Loucy (cell line): ENCODE results near the gene SLC25A13.

Source experiments
- H2AFZ ChIP-seq: fragments of 200-600 bp; sonication (generic); 2 replicates; pipeline ENCODE4 v1.6.0; 2016; ENCODE audit warnings: antibody characterized with exemption, mild to moderate bottlenecking, low read length, moderate library complexity
- H3F3A ChIP-seq: fragments of 200-600 bp; 2 replicates; pipeline ENCODE4 v1.6.0; 2016; ENCODE audit warnings: antibody characterized with exemption, low read depth, mild to moderate bottlenecking
- H3K27me3 ChIP-seq: fragments of 200-600 bp; sonication (generic); 2 replicates; pipeline ENCODE4 v1.6.1; 2014; ENCODE audit warnings: low read length, mild to moderate bottlenecking; ENCODE audit not compliant: insufficient read depth, poor library complexity, severe bottlenecking
- H3K36me3 ChIP-seq: fragments of 200-600 bp; sonication (generic); 2 replicates; pipeline ENCODE4 v1.6.1; 2016; ENCODE audit warnings: low read length; ENCODE audit not compliant: insufficient read depth
- H3K4me1 ChIP-seq: fragments of 200-600 bp; sonication (generic); 2 replicates; pipeline ENCODE4 v1.5.1; 2014; ENCODE audit warnings: low read length, mild to moderate bottlenecking; ENCODE audit not compliant: insufficient read depth, poor library complexity, severe bottlenecking
- H3K4me2 ChIP-seq: fragments of 200-600 bp; sonication (generic); 2 replicates; pipeline ENCODE4 v1.6.0; 2014; ENCODE audit warnings: antibody characterized with exemption, low read length, low read depth, mild to moderate bottlenecking; ENCODE audit not compliant: poor library complexity, severe bottlenecking
- H3K4me3 ChIP-seq: fragments of 200-600 bp; sonication (generic); 2 replicates; pipeline ENCODE4 v1.5.1; 2014; ENCODE audit warnings: low read length, mild to moderate bottlenecking, mixed read lengths; ENCODE audit not compliant: poor library complexity, severe bottlenecking
- H3K79me2 ChIP-seq: fragments of 200-600 bp; sonication (generic); 2 replicates; pipeline ENCODE4 v1.6.1; 2014; ENCODE audit warnings: low read length; ENCODE audit not compliant: insufficient read depth
- H3K9ac ChIP-seq: fragments of 200-600 bp; sonication (generic); 2 replicates; pipeline ENCODE4 v1.6.0; 2014; ENCODE audit warnings: mild to moderate bottlenecking, low read depth, low read length, moderate library complexity; ENCODE audit not compliant: poor library complexity, severe bottlenecking
- H3K9me2 ChIP-seq: fragments of 200-600 bp; sonication (generic); replicated peaks from 2 replicates; pipeline ENCODE4 v1.6.1; 2016; ENCODE audit warnings: low read depth, low read length, mixed read lengths
- H3K9me3 ChIP-seq: fragments of 200-600 bp; sonication (generic); 2 replicates; pipeline ENCODE4 v1.6.1; 2014; ENCODE audit warnings: mild to moderate bottlenecking, antibody characterized with exemption, low read length, low read depth; ENCODE audit not compliant: insufficient read depth
- H4K20me1 ChIP-seq: fragments of 200-600 bp; sonication (generic); 2 replicates; pipeline ENCODE4 v1.6.0; 2014; ENCODE audit warnings: antibody characterized with exemption, low read length, mild to moderate bottlenecking; ENCODE audit not compliant: insufficient read depth, poor library complexity, severe bottlenecking
- CTCF ChIP-seq: fragments of 200-600 bp; sonication (generic); conservative IDR thresholded peaks from 2 replicates; pipeline ENCODE4 v1.5.1; 2014; ENCODE audit warnings: mild to moderate bottlenecking, antibody characterized with exemption, low read length
- EZH2phosphoT487 ChIP-seq: fragments of 200-600 bp; IDR thresholded peaks from 2 replicates; pipeline ENCODE4 v1.6.1; 2018; ENCODE audit warnings: antibody characterized with exemption, mild to moderate bottlenecking, moderate library complexity, borderline replicate concordance

Gene SLC25A13

GRCh38 chr7:96330193-96330592, 8.3 kb upstream of the SLC25A13 start:
- Histone ChIP-seq H3K9ac (no peak overlapping the region), H3K4me3 (no peak overlapping the region), H3K79me2 (no peaks in the 10 kb centered on the region), H4K20me1 (no peaks in the 10 kb centered on the region), H3K36me3 (no peaks in the 10 kb centered on the region), H2AFZ (peak overlapping the region; percentile 62), H3K4me1 (no peaks in the 10 kb centered on the region), H3K4me2 (no peak overlapping the region), H3K27me3 (no peaks in the 10 kb centered on the region), H3K9me2 (no peaks in the 10 kb centered on the region), H3F3A (no peaks in the 10 kb centered on the region), H3K9me3 (no peaks in the 10 kb centered on the region)
- no peak for TF ChIP-seq EZH2phosphoT487
- TF ChIP-seq CTCF, result no peak

- H3K36me3 ChIP-seq, result no peaks in the 10 kb centered on the region
- H3F3A ChIP-seq, result no peaks in the 10 kb centered on the region
- H3K27me3 ChIP-seq, result no peaks in the 10 kb centered on the region
- no peak overlapping the region for H3K4me3 ChIP-seq
- H3K9ac ChIP-seq, result no peak overlapping the region
- H4K20me1 ChIP-seq, result no peaks in the 10 kb centered on the region
- no peak overlapping the region for H3K4me2 ChIP-seq
- H3K9me3 ChIP-seq, result no peaks in the 10 kb centered on the region
- no peaks in the 10 kb centered on the region for H3K79me2 ChIP-seq
- no peaks in the 10 kb centered on the region for H3K4me1 ChIP-seq
- H2AFZ ChIP-seq, result no peak overlapping the region
- TF ChIP-seq EZH2phosphoT487 (no peak), CTCF (no peak)
- no peaks in the 10 kb centered on the region for H3K9me2 ChIP-seq
Measured at GRCh38 chr7:96329241-96329640, 7.3 kb upstream of the SLC25A13 start.

- Histone ChIP-seq H3K4me3 (no peak overlapping the region), H3K4me2 (no peak overlapping the region), H3K9me3 (no peaks in the 10 kb centered on the region), H2AFZ (no peak overlapping the region), H3K79me2 (no peaks in the 10 kb centered on the region), H3F3A (no peaks in the 10 kb centered on the region), H3K36me3 (no peaks in the 10 kb centered on the region), H4K20me1 (no peaks in the 10 kb centered on the region), H3K4me1 (no peaks in the 10 kb centered on the region), H3K9ac (no peak overlapping the region), H3K27me3 (no peaks in the 10 kb centered on the region), H3K9me2 (no peaks in the 10 kb centered on the region)
- no peak for TF ChIP-seq CTCF
- TF ChIP-seq EZH2phosphoT487, result no peak
Measured at GRCh38 chr7:96328016-96328415, 6.1 kb upstream of the SLC25A13 start.
